ENCODE data around the gene CSTB.

- no peak for TF ChIP-seq EZH2 (IDR thresholded peaks at IDR 0.05; ENCODE audit: borderline replicate concordance, insufficient read depth, low read depth, low read length, poor library complexity, severe bottlenecking)
- TF ChIP-seq CTCF (IDR thresholded peaks at IDR 0.05) = no peak
Measured at GRCh38 chr21:43767498-43767983, 8.6 kb downstream of the CSTB start.

Data from B cell (primary cell).